ENCODE measurements around the gene RASA3.

RASA3 gene

GRCh38 chr13:114010401-114011101 is 121.9 kb downstream of the RASA3 start:
- DNase-seq (ENCODE audit: low read depth in 2 of 2, low spot score in 1 of 2): no peak

- no peak for DNase-seq (ENCODE audit: low read depth in 2 of 2, low spot score in 1 of 2)
Measured at GRCh38 chr13:114009590-114010400, 122.6 kb downstream of the RASA3 start.

- DNase-seq (ENCODE audit: low read depth in 2 of 2, low spot score in 1 of 2): no peak
Measured at GRCh38 chr13:114008964-114009589, 123.3 kb downstream of the RASA3 start.

GRCh38 chr13:114007566-114007965 is 124.9 kb downstream of the RASA3 start:
- no peak for DNase-seq (ENCODE audit: low read depth in 2 of 2, low spot score in 1 of 2)

GRCh38 chr13:114005206-114005724 is 127.2 kb downstream of the RASA3 start:
- no peak for DNase-seq (ENCODE audit: low read depth in 2 of 2, low spot score in 1 of 2)

GRCh38 chr13:114004420-114005205 is 127.8 kb downstream of the RASA3 start:
- DNase-seq (ENCODE audit: low read depth in 2 of 2, low spot score in 1 of 2): no peak

- DNase-seq (ENCODE audit: low read depth in 2 of 2, low spot score in 1 of 2): no peak
Measured at GRCh38 chr13:114002771-114003321, 129.6 kb downstream of the RASA3 start.

GRCh38 chr13:114002009-114002544 is 130.3 kb downstream of the RASA3 start:
- DNase-seq (ENCODE audit: low read depth in 2 of 2, low spot score in 1 of 2): no peak

- DNase-seq (ENCODE audit: low read depth in 2 of 2, low spot score in 1 of 2): no peak
Measured at GRCh38 chr13:114001331-114002008, 131.0 kb downstream of the RASA3 start.

- no peak for DNase-seq (ENCODE audit: low read depth in 2 of 2, low spot score in 1 of 2)
Measured at GRCh38 chr13:114000151-114001040, 132.0 kb downstream of the RASA3 start.

GRCh38 chr13:113999618-113999910 is 132.9 kb downstream of the RASA3 start:
- DNase-seq (ENCODE audit: low read depth in 2 of 2, low spot score in 1 of 2): no peak

GRCh38 chr13:113998781-113999617 is 133.4 kb downstream of the RASA3 start:
- no peak for DNase-seq (ENCODE audit: low read depth in 2 of 2, low spot score in 1 of 2)

GRCh38 chr13:113997845-113998751 is 134.3 kb downstream of the RASA3 start:
- DNase-seq (ENCODE audit: low read depth in 2 of 2, low spot score in 1 of 2): no peak

GRCh38 chr13:113996912-113997745 is 135.3 kb downstream of the RASA3 start:
- no peak for DNase-seq (ENCODE audit: low read depth in 2 of 2, low spot score in 1 of 2)

- DNase-seq (ENCODE audit: low read depth in 2 of 2, low spot score in 1 of 2): no peak
Measured at GRCh38 chr13:113996081-113996911, 136.1 kb downstream of the RASA3 start.
